Measurements from ENCODE around the gene BAIAP2L1.

The BAIAP2L1 gene

DNA sequence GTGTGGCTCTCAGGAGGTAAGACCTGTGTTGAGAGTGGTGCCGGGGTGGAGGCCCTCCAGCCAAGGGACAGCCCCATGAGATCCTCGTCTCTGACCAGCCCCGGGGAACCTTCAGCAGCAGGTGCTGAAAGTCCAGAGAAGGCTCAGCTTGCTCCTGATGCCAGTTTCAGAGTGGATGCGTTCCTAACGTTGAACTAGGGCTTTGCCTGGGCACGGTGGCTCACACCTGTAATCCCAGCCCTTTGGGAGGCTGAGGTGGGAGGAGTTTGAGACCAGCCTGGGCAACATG is 45.7 kb downstream of the BAIAP2L1 start:
- H3K27ac ChIP-seq (ENCODE audit: low read depth, low read length): peak overlapping the region; percentile 60
- no peak overlapping the region for H3K4me3 ChIP-seq (ENCODE audit: low read depth, low read length)
- H3K9ac ChIP-seq (ENCODE audit: low read depth, low read length): no peak overlapping the region
- no peaks in the 10 kb centered on the region for H3K9me3 ChIP-seq (ENCODE audit: control insufficient read depth, insufficient read depth, low read length)
- H3K4me1 ChIP-seq (ENCODE audit: control insufficient read depth, insufficient read depth, low read length): peaks cover 9% of the 10 kb centered on the region
- peaks cover 11% of the 10 kb centered on the region for H3K36me3 ChIP-seq (ENCODE audit: control insufficient read depth, insufficient read depth, low read length)
- H3K27me3 ChIP-seq (ENCODE audit: control insufficient read depth, insufficient read depth, low read length): no peaks in the 10 kb centered on the region

GRCh38 chr7:98354511-98355249 is 46.2 kb downstream of the BAIAP2L1 start:
- Histone ChIP-seq H3K4me1 (ENCODE audit: control insufficient read depth, insufficient read depth, low read length) (peaks cover 8% of the 10 kb centered on the region), H3K27ac (ENCODE audit: low read depth, low read length) (peak overlapping the region; percentile 60), H3K36me3 (ENCODE audit: control insufficient read depth, insufficient read depth, low read length) (peaks cover 11% of the 10 kb centered on the region), H3K9ac (ENCODE audit: low read depth, low read length) (no peak overlapping the region), H3K27me3 (ENCODE audit: control insufficient read depth, insufficient read depth, low read length) (no peaks in the 10 kb centered on the region), H3K9me3 (ENCODE audit: control insufficient read depth, insufficient read depth, low read length) (no peaks in the 10 kb centered on the region), H3K4me3 (ENCODE audit: low read depth, low read length) (no peak overlapping the region)

DNA sequence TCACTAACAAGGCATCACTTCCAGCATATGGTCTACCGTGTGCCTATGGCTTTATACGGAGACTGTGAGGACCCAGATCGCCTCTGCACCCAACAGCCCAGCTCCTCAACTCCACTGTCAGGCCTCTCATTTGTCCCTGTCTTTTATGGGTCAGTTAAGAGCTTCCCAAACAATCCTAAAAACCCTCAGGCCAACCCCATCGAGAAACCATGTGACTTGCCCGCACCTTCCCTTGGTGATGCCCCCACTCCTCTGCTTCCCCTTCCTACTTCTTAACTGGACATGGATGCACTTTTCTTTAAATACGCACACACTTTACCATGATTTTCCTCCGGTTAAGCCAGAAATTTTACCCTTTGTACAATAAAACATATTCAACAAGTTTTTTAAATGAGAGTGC is 46.8 kb downstream of the BAIAP2L1 start:
- H3K27ac ChIP-seq (ENCODE audit: low read depth, low read length): peak overlapping the region; percentile 60
- no peaks in the 10 kb centered on the region for H3K27me3 ChIP-seq (ENCODE audit: control insufficient read depth, insufficient read depth, low read length)
- no peaks in the 10 kb centered on the region for H3K9me3 ChIP-seq (ENCODE audit: control insufficient read depth, insufficient read depth, low read length)
- no peak overlapping the region for H3K9ac ChIP-seq (ENCODE audit: low read depth, low read length)
- peaks cover 8% of the 10 kb centered on the region for H3K4me1 ChIP-seq (ENCODE audit: control insufficient read depth, insufficient read depth, low read length)
- no peak overlapping the region for H3K4me3 ChIP-seq (ENCODE audit: low read depth, low read length)
- H3K36me3 ChIP-seq (ENCODE audit: control insufficient read depth, insufficient read depth, low read length): peaks cover 11% of the 10 kb centered on the region

- H3K9ac ChIP-seq (ENCODE audit: low read depth, low read length): no peak overlapping the region
- peaks cover 11% of the 10 kb centered on the region for H3K36me3 ChIP-seq (ENCODE audit: control insufficient read depth, insufficient read depth, low read length)
- no peaks in the 10 kb centered on the region for H3K9me3 ChIP-seq (ENCODE audit: control insufficient read depth, insufficient read depth, low read length)
- peaks cover 8% of the 10 kb centered on the region for H3K4me1 ChIP-seq (ENCODE audit: control insufficient read depth, insufficient read depth, low read length)
- H3K4me3 ChIP-seq (ENCODE audit: low read depth, low read length): no peak overlapping the region
- H3K27me3 ChIP-seq (ENCODE audit: control insufficient read depth, insufficient read depth, low read length): no peaks in the 10 kb centered on the region
- H3K27ac ChIP-seq (ENCODE audit: low read depth, low read length): no peak overlapping the region
These were observed 48.3 kb downstream of the BAIAP2L1 start for GRCh38 chr7:98352621-98353020.

DNA sequence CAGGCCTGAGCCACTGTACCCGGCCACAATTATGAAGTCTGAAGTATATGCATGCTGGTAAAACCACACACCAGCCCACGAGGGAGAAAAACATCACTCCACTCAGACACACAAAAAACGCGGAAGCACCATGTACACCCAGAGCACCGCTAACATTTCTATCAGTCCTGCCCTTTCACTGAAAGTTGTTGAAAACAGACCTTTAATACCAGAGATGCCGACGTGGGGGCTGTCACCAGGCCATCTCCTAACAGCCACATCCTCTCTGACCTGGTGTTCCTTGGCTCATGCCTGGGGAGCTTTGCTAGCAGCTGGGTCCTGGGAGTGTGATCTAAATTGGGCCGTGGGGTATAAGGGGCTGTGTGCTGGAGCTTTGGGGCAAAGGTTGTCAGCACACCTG is 49.8 kb downstream of the BAIAP2L1 start:
- Histone ChIP-seq H3K27ac (ENCODE audit: low read depth, low read length) (no peak overlapping the region), H3K4me3 (ENCODE audit: low read depth, low read length) (no peak overlapping the region), H3K9me3 (ENCODE audit: control insufficient read depth, insufficient read depth, low read length) (no peaks in the 10 kb centered on the region), H3K4me1 (ENCODE audit: control insufficient read depth, insufficient read depth, low read length) (peaks cover 8% of the 10 kb centered on the region; the same call in 1 of the 2 replicates), H3K36me3 (ENCODE audit: control insufficient read depth, insufficient read depth, low read length) (peaks cover 11% of the 10 kb centered on the region), H3K9ac (ENCODE audit: low read depth, low read length) (no peak overlapping the region), H3K27me3 (ENCODE audit: control insufficient read depth, insufficient read depth, low read length) (no peaks in the 10 kb centered on the region)

DNA sequence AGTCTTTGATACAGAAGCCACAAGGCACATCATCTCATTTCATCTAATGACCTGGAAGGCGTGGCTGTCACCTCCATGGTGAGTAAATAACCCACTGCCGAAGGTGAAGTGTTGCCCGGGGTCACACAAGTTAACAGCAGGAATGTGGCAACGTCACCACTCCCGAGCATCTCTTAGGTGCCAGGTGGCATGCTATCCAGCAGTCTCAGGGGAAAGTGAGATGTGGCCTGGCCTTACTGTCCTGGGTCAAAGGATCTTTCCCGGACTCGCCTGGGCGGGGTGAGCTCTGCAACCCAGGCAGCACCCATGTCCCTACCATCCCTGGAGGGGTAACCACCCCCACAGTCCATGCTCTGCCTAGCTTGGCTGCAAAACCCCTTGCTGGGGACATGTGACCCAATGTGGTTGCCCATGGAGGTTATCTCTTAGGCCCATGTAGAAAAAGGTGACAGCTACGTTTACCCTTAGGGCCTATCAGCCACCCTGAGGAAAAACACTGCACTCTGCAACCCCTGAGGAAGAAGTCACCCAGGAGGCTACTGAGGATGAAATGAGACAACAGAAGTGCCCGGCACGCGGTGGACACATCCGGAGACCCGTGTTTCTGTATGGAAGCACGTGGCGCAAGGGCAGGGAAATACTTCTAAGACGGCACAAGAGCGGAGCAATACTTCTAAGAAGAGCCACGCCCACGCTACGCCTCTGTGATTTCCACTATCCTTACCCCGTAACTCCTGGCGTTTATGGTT is 52.0 kb downstream of the BAIAP2L1 start:
- Histone ChIP-seq H3K9me3 (ENCODE audit: control insufficient read depth, insufficient read depth, low read length) (no peaks in the 10 kb centered on the region), H3K4me1 (ENCODE audit: control insufficient read depth, insufficient read depth, low read length) (no peaks in the 10 kb centered on the region), H3K36me3 (ENCODE audit: control insufficient read depth, insufficient read depth, low read length) (peaks cover 3% of the 10 kb centered on the region; the same call in 1 of the 2 replicates), H3K27me3 (ENCODE audit: control insufficient read depth, insufficient read depth, low read length) (no peaks in the 10 kb centered on the region), H3K9ac (ENCODE audit: low read depth, low read length) (no peak overlapping the region), H3K4me3 (ENCODE audit: low read depth, low read length) (no peak overlapping the region), H3K27ac (ENCODE audit: low read depth, low read length) (no peak overlapping the region)

DNA sequence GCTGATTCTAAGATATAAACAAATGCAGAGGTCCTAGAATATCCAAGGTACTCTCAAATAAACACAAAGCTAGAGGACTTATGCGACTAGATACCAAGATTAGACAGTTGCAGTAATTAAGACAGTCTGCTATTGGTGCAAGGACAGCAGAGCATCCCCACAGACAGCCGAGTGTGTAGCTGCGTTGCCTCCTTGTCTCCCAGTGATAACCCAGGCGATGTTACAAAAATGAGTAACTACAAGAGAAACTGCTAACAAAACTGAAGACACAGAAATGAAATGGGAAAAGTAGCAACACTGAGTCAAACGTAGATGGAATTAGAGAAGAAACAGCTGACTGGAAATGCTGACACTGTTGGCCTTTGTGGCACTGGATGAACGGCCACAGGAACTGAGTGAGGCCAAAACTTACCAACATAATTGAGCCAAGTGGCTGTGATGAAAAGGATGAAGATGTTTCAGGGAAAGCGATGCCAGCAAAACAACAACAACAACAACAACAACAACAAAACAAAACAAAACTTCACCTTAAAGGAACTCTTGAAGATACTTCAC is 54.3 kb downstream of the BAIAP2L1 start:
- Histone ChIP-seq H3K9me3 (ENCODE audit: control insufficient read depth, insufficient read depth, low read length) (no peaks in the 10 kb centered on the region), H3K36me3 (ENCODE audit: control insufficient read depth, insufficient read depth, low read length) (no peaks in the 10 kb centered on the region), H3K27me3 (ENCODE audit: control insufficient read depth, insufficient read depth, low read length) (no peaks in the 10 kb centered on the region), H3K27ac (ENCODE audit: low read depth, low read length) (no peak overlapping the region), H3K9ac (ENCODE audit: low read depth, low read length) (no peak overlapping the region), H3K4me3 (ENCODE audit: low read depth, low read length) (no peak overlapping the region), H3K4me1 (ENCODE audit: control insufficient read depth, insufficient read depth, low read length) (no peaks in the 10 kb centered on the region)

- no peaks in the 10 kb centered on the region for H3K4me1 ChIP-seq (ENCODE audit: control insufficient read depth, insufficient read depth, low read length)
- no peaks in the 10 kb centered on the region for H3K9me3 ChIP-seq (ENCODE audit: control insufficient read depth, insufficient read depth, low read length)
- H3K27ac ChIP-seq (ENCODE audit: low read depth, low read length): no peak overlapping the region
- H3K27me3 ChIP-seq (ENCODE audit: control insufficient read depth, insufficient read depth, low read length): no peaks in the 10 kb centered on the region
- H3K36me3 ChIP-seq (ENCODE audit: control insufficient read depth, insufficient read depth, low read length): no peaks in the 10 kb centered on the region
- no peak overlapping the region for H3K9ac ChIP-seq (ENCODE audit: low read depth, low read length)
- H3K4me3 ChIP-seq (ENCODE audit: low read depth, low read length): no peak overlapping the region
These were observed 59.8 kb downstream of the BAIAP2L1 start for GRCh38 chr7:98341106-98341505.

DNA sequence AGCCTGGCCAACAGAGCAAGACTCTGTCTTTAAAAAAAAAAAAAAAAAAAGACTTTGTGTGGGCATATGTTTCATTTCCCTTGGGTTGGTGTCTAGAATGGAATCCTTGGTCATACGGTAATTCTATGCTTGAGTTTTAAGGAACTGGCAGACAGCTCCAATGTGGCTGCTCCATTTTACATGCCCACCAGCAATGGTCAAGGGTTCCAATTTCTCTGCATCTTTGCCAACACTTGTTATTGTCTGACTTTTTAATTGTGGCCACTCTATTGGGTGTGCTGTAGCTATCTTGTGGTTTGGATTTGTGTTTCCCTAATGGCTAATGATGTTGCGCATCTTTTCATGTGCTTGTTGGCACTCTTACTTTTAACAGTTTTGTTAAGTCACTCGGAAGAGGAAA is 61.8 kb downstream of the BAIAP2L1 start:
- Histone ChIP-seq H3K4me1 (ENCODE audit: control insufficient read depth, insufficient read depth, low read length) (no peaks in the 10 kb centered on the region), H3K9me3 (ENCODE audit: control insufficient read depth, insufficient read depth, low read length) (no peaks in the 10 kb centered on the region), H3K9ac (ENCODE audit: low read depth, low read length) (no peak overlapping the region), H3K4me3 (ENCODE audit: low read depth, low read length) (no peak overlapping the region), H3K27me3 (ENCODE audit: control insufficient read depth, insufficient read depth, low read length) (no peaks in the 10 kb centered on the region), H3K27ac (ENCODE audit: low read depth, low read length) (no peak overlapping the region), H3K36me3 (ENCODE audit: control insufficient read depth, insufficient read depth, low read length) (no peaks in the 10 kb centered on the region)

DNA sequence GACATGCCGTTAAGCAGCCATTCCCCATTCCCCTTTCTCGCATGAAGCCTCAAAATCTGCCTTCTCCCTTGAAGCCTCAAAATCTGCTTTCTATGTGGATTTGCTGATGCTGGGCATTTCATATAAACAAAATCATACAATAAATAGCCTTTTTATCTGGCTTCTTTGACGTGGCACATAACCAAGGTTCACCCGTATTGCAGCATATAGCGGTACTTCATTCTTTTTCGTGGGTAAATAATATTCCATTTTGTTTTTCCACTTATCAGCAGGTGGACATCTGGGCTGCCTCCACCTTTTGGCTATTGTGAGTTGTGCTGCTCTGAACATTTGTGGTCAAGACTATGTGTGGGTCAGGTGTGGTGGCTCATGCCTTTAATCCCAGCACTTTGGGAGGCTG is 62.4 kb downstream of the BAIAP2L1 start:
- H3K4me3 ChIP-seq (ENCODE audit: low read depth, low read length): no peak overlapping the region
- no peaks in the 10 kb centered on the region for H3K27me3 ChIP-seq (ENCODE audit: control insufficient read depth, insufficient read depth, low read length)
- H3K9me3 ChIP-seq (ENCODE audit: control insufficient read depth, insufficient read depth, low read length): no peaks in the 10 kb centered on the region
- no peak overlapping the region for H3K9ac ChIP-seq (ENCODE audit: low read depth, low read length)
- no peak overlapping the region for H3K27ac ChIP-seq (ENCODE audit: low read depth, low read length)
- H3K36me3 ChIP-seq (ENCODE audit: control insufficient read depth, insufficient read depth, low read length): no peaks in the 10 kb centered on the region
- no peaks in the 10 kb centered on the region for H3K4me1 ChIP-seq (ENCODE audit: control insufficient read depth, insufficient read depth, low read length)

GRCh38 chr7:98335411-98335977 is 65.4 kb downstream of the BAIAP2L1 start:
- no peaks in the 10 kb centered on the region for H3K27me3 ChIP-seq (ENCODE audit: control insufficient read depth, insufficient read depth, low read length)
- H3K9me3 ChIP-seq (ENCODE audit: control insufficient read depth, insufficient read depth, low read length): no peaks in the 10 kb centered on the region
- H3K36me3 ChIP-seq (ENCODE audit: control insufficient read depth, insufficient read depth, low read length): no peaks in the 10 kb centered on the region
- no peak overlapping the region for H3K9ac ChIP-seq (ENCODE audit: low read depth, low read length)
- no peak overlapping the region for H3K4me3 ChIP-seq (ENCODE audit: low read depth, low read length)
- H3K27ac ChIP-seq (ENCODE audit: low read depth, low read length): no peak overlapping the region
- no peaks in the 10 kb centered on the region for H3K4me1 ChIP-seq (ENCODE audit: control insufficient read depth, insufficient read depth, low read length)
